MM.1S (cell line): ENCODE results near the gene CPEB3.
A peak's percentile ranks its signal among the peaks of the same experiment; 100 is the strongest.

Experiments used
- DNase-seq: peaks from one replicate; pipeline ENCODE4 v3.0.0-alpha.2; 2015
- H2AFZ ChIP-seq: fragments of 300-600 bp; sonication (generic); 2 replicates; pipeline ENCODE4 v1.6.0; 2016; ENCODE audit warnings: antibody characterized with exemption, low read length
- H3F3A ChIP-seq: fragments of 300-600 bp; sonication (generic); 2 replicates; pipeline ENCODE4 v1.6.1; 2016; ENCODE audit warnings: mild to moderate bottlenecking, antibody characterized with exemption, low read length, moderate library complexity, mixed read lengths; ENCODE audit not compliant: insufficient read depth
- H3K27ac ChIP-seq: fragments of 300-600 bp; sonication (generic); 2 replicates; pipeline ENCODE4 v1.5.1; 2016; ENCODE audit warnings: mild to moderate bottlenecking, low read length
- H3K27me3 ChIP-seq: fragments of 300-600 bp; sonication (generic); replicated peaks from 2 replicates; pipeline ENCODE4 v1.6.0; 2016; ENCODE audit warnings: low read length; ENCODE audit not compliant: insufficient read depth
- H3K36me3 ChIP-seq: fragments of 300-600 bp; sonication (generic); replicated peaks from 2 replicates; pipeline ENCODE4 v1.6.1; 2016; ENCODE audit warnings: mild to moderate bottlenecking, low read length, mixed read lengths; ENCODE audit not compliant: insufficient read depth
- H3K4me1 ChIP-seq: fragments of 300-600 bp; sonication (generic); 2 replicates; pipeline ENCODE4 v1.6.1; 2016; ENCODE audit warnings: low read length, mixed read lengths
- H3K4me2 ChIP-seq: fragments of 300-600 bp; sonication (generic); 2 replicates; pipeline ENCODE4 v1.6.0; 2016; ENCODE audit warnings: low read depth, low read length
- H3K4me3 ChIP-seq: fragments of 300-600 bp; sonication (generic); 2 replicates; pipeline ENCODE4 v1.5.1; 2016; ENCODE audit warnings: low read length, mixed read lengths
- H3K79me2 ChIP-seq: fragments of 300-600 bp; sonication (generic); 2 replicates; pipeline ENCODE4 v1.6.1; 2016; ENCODE audit warnings: mixed run types, low read length, mixed read lengths
- H3K9ac ChIP-seq: fragments of 300-600 bp; sonication (generic); 2 replicates; pipeline ENCODE4 v1.6.1; 2016; ENCODE audit warnings: low read length, mixed read lengths
- H3K9me2 ChIP-seq: fragments of 300-600 bp; sonication (generic); replicated peaks from 2 replicates; pipeline ENCODE4 v1.6.1; 2016; ENCODE audit warnings: mild to moderate bottlenecking, low read length, mixed read lengths; ENCODE audit not compliant: insufficient read depth
- H3K9me3 ChIP-seq: fragments of 300-600 bp; sonication (generic); replicated peaks from 2 replicates; pipeline ENCODE4 v1.6.1; 2016; ENCODE audit warnings: mild to moderate bottlenecking, low read length, mixed read lengths; ENCODE audit not compliant: insufficient read depth
- H4K20me1 ChIP-seq: fragments of 300-600 bp; sonication (generic); 2 replicates; pipeline ENCODE4 v1.6.1; 2016; ENCODE audit warnings: mild to moderate bottlenecking, low read length, moderate library complexity, mixed read lengths; ENCODE audit not compliant: insufficient read depth
- CTCF ChIP-seq: fragments of 300-600 bp; sonication (generic); IDR thresholded peaks from 2 replicates; pipeline ENCODE4 v1.5.1; 2016; ENCODE audit warnings: antibody characterized with exemption, low read length, mixed read lengths
- EZH2 ChIP-seq: fragments of 300-600 bp; sonication (generic); optimal IDR thresholded peaks from 2 replicates; pipeline ENCODE3; 2017; ENCODE audit warnings: low read depth, mild to moderate bottlenecking, antibody characterized with exemption, low read length, mixed read lengths
- EZH2phosphoT487 ChIP-seq: fragments of 300-600 bp; sonication (generic); IDR thresholded peaks from 2 replicates; pipeline ENCODE4 v1.6.1; 2018; ENCODE audit warnings: antibody characterized with exemption, low read length

Gene CPEB3

GRCh38 chr10:92213049-92213448 lies 77.8 kb downstream of the CPEB3 start:
- Histone ChIP-seq H3K79me2 (peaks cover 26% of the 10 kb centered on the region), H3K36me3 (no peaks in the 10 kb centered on the region; the same call in 1 of the 2 replicates), H3K4me3 (no peak overlapping the region), H4K20me1 (no peaks in the 10 kb centered on the region), H3K27me3 (no peaks in the 10 kb centered on the region), H3K9me2 (no peaks in the 10 kb centered on the region), H3K4me2 (peak overlapping the region; percentile 5; the same call in 1 of the 2 replicates), H3K9me3 (no peaks in the 10 kb centered on the region), H2AFZ (no peak overlapping the region), H3K27ac (no peak overlapping the region), H3F3A (peaks cover 26% of the 10 kb centered on the region), H3K9ac (no peak overlapping the region), H3K4me1 (peaks cover 28% of the 10 kb centered on the region)
- TF ChIP-seq EZH2 (no peak), CTCF (no peak), EZH2phosphoT487 (no peak)
- peak; percentile 21 for DNase-seq

GRCh38 chr10:92208736-92209135 lies 82.1 kb downstream of the CPEB3 start:
- Histone ChIP-seq H3K4me2 (no peak overlapping the region), H3K79me2 (peaks cover 32% of the 10 kb centered on the region), H3K4me3 (no peak overlapping the region), H3K27me3 (no peaks in the 10 kb centered on the region), H3K4me1 (peaks cover 25% of the 10 kb centered on the region), H3K9me2 (no peaks in the 10 kb centered on the region), H4K20me1 (no peaks in the 10 kb centered on the region), H3K27ac (no peak overlapping the region), H2AFZ (no peak overlapping the region), H3K36me3 (no peaks in the 10 kb centered on the region), H3F3A (peaks cover 26% of the 10 kb centered on the region), H3K9ac (no peak overlapping the region), H3K9me3 (no peaks in the 10 kb centered on the region)
- no peak for DNase-seq
- TF ChIP-seq EZH2phosphoT487 (no peak), EZH2 (no peak), CTCF (no peak)

- Histone ChIP-seq H3K27ac (no peak overlapping the region), H3F3A (peaks cover 21% of the 10 kb centered on the region), H3K79me2 (peaks cover 32% of the 10 kb centered on the region)
Observed at GRCh38 chr10:92208157-92208720, 82.6 kb downstream of the CPEB3 start.

More at GRCh38 chr10:92208157-92208720, 82.6 kb downstream of the CPEB3 start:
- Histone ChIP-seq H3K4me1 (peaks cover 20% of the 10 kb centered on the region), H3K4me2 (no peak overlapping the region), H3K9me3 (no peaks in the 10 kb centered on the region), H3K4me3 (no peak overlapping the region), H4K20me1 (no peaks in the 10 kb centered on the region), H3K9me2 (no peaks in the 10 kb centered on the region), H3K9ac (no peak overlapping the region), H3K27me3 (no peaks in the 10 kb centered on the region), H2AFZ (no peak overlapping the region), H3K36me3 (no peaks in the 10 kb centered on the region)
- TF ChIP-seq EZH2 (no peak), EZH2phosphoT487 (no peak), CTCF (no peak)
- no peak for DNase-seq
